CD4-positive, alpha-beta T cell treated with Interleukin-12 subunit alpha and Interleukin-12 subunit beta, for 1 hour (primary cell): Measurements from ENCODE around the gene KCNN3.

ENCODE experiments used
- DNase-seq: peaks from one replicate; pipeline ENCODE4 v3.0.0-alpha.2; 2020

Gene KCNN3

DNA sequence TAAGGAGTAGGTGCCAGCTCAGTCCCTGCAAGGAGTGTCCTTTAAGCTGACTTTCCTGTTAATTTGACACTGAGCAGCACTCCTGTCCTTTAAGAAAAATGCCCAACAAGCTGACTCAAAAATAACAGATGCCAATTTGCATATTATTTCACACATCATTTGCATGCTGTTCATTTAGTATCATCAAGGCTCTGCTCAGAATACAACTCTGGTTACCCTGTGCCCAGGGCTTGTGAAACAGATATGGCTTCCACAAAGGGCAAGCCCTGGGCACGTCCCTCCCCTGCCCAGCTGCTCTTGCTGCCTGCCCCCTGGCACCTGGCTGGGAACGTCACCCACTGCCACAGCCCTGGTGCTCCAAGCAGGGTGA, 10.3 kb downstream of the KCNN3 start:
- DNase-seq: no peak

DNA sequence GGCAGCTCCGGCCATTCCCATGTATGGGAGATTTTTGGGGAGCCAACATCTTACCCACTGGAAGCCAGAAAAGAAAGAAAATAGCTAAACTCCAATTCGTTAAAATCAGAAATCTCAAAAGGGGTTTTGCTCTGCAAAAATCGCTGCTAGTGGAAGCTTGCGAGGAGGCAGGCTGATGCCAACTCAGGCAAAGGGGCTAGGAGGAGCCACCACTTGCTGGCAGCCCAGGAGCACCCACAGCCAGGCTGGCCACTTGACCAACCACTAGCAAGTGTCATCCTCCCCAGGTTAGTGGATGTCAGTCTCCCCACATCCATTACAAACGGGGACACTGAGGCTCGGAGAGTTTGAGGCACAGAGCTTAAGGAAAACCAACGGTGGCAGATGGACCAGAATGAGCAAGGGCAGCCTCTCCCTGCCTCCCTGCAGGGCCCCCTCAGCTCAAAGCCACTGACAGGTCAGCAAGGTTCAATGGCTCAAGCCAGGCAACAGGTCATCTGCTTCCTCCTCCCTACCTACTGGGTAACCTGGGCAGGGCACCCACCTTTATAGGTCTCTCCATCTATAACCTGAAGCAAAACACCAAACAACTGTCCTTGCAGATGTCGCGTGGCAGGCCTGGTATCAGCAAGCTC, 10.8 kb downstream of the KCNN3 start:
- DNase-seq: no peak

DNA sequence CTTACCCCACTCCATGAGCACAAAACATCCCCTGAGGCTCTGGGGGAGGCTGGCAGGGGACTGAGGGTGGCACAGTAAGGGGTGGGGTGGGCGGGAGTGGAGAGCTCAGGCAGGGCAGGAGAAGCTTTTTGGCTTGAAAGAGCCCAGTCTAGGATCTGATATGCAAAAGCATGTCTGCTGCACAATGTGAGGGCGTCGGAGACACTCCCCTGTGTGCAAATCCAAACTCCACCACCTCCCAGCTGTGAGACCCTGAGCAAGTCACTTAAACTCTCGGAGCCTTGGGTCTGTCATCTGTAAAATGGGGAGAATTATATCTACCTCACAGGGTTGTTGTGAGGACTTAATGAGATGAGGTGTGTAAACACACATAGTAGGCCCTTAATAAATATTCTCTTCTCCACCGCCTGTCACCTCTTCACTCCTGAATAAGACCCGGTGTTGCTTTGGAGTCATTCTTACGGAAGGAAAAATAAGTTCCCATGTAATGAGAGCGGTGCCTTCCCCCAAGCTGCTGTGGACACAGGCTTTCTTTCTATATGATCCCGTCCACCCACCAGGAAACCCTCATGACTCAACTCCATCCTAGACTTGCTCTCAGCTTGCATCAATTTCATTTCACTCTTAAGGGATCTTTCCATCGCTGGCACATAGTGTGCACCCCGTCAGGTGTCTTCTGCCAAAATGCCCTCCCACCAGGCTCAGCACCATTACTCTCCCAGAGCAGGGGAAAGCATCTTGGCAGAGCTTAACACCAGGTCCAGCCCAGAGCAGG, 12.5 kb downstream of the KCNN3 start:
- DNase-seq: no peak

DNA sequence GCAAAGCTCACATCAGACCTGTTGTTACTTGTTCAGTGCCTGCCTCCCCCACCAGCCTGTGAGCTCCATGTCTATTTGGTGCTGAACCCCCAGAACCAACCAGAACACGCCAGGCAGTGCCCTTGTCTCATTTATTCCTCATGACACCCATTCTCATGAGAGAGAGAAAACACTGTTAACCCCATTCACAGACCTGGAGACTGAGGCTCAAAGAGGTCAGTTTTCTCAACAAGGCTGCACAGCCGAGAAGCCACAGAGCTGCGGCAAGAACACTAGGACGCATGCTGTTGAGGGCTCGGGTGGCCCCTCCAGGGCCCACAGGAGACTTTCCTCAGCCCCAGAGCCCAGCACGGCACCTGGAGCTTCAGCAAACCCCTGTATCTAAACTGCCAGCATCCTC, 13.1 kb downstream of the KCNN3 start:
- DNase-seq: no peak

DNA sequence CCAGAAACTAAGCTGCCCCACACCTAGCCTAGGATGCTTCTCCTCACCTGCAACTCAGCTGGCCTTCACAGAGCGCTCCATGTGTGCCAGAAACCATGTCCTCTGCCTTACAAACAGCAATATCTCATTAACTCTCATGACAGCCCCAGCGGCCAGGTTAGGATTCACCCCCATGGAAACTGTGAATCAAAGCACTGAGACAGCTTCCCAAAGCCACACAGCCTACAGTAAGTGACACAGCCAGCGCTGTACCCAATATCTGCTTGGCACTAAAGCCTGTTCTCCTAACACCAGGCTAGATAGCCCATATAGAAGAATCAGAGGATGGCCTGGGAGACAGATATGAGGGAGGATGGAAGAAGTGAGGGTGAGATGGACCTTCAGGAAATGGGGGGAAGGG, 13.5 kb downstream of the KCNN3 start:
- DNase-seq: no peak

DNA sequence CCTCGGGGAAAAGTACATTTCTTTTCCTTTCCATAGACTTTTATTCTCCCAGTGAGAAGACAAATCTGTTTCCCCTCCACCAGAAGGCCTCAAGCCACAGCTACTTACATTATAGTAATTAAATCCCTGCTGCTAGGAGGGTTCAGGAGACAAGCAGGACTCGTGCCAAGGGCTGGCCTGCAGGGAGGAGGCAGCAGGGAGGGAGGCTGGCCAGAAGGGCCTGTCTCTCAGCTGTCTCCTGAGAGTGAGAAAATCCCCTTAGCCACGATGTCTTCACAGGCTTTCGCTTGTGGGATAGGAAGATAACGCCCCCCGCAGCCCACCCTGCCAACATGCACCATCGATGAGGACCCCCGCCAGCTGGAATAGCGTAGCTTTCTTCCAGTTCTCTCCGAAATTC, 14.0 kb downstream of the KCNN3 start:
- DNase-seq: no peak

DNA sequence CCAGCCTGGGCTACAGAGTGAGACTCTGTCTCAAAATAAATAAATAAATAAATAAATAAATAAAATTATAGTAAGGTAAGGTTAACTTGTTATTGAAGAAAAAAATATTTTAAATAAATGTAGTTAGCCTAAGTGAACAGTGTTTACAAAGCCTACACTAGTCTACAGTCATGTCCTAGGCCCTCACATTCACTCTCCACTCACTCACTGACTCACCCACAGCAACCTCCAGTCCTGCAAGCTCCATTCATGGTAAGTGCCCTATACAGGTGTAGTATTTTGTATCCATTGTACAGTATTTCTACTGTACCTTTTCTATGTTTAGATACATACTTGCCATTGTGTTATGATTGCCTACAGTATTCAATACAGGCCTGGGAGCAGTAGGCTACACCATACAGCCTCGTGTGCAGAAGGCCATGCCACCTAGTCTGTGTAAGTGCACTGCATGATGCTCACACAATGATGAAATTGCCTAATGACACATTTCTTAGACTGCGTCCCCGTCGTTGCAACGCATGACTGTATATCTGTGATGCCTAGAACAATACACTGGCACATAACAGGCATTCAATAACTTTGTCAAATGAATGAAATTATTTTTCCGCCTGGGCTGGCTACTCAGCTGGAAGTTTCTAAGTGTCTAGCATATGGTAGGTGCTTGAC, 14.8 kb downstream of the KCNN3 start:
- no peak for DNase-seq

DNA sequence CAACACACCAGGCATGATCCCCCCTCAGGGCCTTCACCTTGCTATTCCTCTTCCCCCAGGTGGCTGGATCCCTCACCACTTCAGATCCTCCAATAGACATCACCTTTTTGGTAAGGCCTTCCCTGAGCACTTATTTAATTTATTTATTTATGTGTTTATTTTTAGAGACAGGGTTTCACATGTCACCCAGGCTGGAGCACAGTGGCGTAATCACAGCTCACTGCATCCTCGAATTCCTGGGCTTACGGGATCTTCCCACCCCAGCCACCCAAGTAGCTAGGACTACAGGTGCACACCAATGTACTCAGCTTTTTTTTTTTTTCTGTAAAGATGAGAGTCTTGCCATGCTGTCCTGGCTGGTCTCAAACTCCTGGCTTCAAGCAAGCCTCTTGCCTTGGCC, 17.2 kb downstream of the KCNN3 start:
- DNase-seq: no peak

DNA sequence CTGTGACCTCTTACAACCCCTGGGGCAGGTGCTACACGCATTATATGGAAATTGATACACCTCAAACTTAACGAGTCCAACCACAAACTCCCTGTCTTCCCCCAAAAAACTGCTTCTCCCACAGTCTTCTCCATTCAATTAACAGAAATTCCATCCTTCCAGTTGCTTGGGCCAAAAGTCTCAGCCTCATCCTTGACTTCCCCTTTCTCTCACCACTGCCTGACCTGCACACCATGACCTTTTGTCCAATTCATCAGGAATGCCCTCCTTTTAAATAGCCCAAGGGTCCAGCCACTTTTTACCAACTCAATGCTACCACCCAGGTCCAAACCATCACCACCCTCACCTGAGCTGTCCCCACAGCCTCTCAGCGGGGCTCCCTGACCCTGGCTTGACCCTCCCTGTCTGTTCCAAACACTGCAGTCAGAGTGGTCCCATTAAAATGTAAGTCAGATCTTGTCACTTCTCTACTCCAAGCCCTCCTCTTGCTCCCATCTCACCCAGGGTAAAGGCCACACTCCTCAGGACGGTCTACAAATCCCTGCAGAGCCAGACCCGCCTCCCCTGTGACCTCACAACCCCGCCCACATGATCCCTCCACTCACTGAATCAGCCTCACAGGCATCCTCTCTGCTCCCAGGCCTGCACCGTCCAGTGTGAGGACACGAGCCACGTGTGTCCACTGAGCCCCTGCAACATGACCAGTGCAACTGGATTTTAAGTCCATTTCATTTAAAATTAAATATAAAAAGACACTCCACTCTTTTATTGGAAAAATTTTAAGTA, 18.5 kb downstream of the KCNN3 start:
- no peak for DNase-seq

DNA sequence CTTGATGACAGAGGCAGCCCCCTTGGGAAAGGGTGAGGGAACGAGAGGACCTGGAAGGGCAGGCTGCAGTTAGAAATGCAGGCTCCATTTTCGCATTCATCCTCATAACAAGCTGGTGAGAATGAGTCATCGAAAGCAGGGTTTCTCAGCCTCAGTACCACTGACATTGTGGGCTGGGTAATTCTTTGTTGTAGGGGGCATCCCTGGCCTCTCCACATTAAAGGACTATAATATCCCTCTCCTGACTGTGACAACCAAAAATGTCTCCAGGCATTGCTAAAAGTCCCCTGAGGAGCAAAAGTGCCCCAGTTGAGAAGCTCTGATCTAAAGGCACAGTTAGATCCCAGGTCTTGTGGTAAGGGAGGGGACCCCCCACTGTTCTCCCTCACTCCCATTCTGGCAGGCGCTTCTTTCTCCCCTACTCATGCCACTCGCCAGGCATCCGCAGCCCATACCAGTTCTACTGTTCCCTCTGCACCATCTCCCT, 20.4 kb downstream of the KCNN3 start:
- DNase-seq: no peak

DNA sequence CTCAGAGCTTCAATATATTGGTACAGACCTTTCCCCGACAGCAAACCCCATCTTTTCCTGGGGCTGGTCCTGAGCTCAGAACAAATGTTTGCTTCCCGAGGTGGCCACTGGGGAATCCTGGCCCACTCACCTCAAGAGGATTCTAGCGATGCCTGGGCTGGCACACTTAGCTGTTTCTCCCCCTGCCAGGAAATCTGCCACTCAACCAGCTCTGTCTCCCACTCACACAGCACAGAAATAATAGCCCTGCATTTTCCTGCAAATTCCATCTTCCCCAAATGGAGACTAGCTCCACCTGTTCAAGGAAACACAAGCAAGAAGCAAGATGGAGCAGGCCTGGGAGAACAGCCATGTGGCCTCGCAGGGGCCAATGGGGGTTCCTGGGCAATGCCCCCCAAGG, 21.1 kb downstream of the KCNN3 start:
- no peak for DNase-seq

DNA sequence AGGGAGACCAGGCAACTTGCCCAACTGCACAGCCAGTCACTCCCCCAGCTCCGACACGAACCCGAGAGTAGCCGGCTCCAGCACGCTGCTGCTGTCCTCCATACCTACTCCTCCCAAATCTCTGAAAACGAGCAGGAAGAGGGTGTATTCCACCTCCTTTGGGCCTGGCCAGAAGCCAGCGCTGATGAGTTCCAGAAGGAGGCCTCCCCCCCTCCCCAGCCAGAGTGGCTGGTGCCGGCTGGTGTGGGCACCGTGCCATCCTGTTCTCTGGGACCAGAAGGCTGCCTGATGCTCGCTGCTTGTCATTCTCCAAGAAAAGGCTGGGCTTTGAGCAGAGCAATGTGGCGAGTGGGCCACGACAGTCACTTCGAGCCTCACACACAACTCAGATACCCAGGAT, 22.2 kb downstream of the KCNN3 start:
- no peak for DNase-seq

DNA sequence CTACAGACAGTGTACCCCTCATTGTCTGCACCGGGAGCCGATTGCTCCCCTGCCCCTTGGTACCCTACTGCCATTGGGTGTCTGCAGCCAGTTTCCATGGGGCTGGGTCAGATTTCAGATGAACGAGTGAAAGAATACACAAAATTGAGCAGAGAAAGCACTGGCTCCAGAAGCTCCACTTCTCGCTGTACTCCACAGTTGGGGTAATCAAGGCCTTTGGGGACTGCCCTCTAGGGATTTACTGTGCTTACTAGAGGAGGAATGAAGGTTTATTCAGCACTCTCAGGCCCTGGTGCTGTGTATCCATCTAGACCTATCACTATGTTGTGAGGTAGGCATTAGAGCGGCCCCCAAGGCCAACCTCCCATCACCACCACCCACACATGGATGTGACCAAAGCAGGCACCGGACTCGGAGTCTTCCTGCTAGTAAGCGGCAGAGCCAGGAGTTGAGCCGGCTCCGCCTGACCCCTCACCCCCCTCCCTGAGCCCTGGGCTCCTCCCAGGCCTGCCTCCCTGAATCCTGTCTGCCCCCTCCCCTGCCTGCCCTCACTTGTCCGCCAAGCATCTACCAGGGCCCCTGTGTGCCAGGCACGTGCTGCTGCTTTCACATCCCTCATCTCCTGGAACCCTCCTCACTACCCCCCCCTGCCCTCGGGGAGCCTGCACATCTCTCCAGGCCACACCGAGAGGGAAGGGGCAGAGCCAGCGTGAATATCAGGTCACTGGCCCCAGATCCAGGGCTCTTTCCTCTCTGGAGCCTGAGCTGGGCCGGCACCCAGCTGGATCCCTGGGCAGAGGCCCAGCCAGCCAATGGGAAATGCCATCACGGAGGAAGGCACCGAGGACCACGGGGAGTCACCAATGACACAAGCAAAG, 23.3 kb downstream of the KCNN3 start:
- no peak for DNase-seq

DNA sequence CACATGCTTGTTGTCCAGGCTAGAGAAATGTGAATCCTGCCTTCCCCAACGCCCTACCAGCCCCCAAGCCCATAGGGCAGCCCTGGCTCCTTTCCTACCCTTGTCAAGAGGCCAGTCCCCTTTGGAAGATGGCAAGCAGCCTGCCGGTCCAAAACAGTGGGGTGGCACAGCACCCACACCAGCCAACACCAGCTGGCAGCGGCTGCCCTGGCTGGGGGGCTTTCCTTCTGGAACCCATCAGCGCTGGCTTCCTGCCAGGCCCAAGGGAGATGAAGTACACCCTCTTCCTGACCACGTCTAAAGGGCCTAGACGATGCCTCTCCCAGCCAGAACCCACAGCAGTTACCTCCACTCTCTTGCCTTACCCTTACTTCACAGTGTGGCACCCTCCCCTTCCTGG, 24.2 kb downstream of the KCNN3 start:
- no peak for DNase-seq

DNA sequence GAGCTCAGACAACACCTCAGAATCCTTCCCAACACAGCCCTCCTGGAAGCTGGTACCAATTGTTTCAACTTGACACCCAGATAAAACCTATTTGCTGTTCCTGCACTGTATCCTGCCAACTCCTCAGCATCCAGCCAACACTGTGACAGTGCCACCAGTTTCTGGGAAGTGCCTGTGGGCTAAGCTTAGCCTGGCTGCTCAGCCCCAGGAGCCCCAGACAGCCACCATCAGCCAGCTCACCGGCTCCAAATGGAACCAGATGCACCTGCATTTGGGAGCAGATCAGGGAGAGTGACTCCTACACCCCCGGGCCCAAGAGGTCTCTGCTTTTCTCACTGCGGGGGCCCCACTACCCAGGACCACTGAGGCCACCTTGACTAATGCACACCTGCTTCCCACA, 24.9 kb downstream of the KCNN3 start:
- no peak for DNase-seq

DNA sequence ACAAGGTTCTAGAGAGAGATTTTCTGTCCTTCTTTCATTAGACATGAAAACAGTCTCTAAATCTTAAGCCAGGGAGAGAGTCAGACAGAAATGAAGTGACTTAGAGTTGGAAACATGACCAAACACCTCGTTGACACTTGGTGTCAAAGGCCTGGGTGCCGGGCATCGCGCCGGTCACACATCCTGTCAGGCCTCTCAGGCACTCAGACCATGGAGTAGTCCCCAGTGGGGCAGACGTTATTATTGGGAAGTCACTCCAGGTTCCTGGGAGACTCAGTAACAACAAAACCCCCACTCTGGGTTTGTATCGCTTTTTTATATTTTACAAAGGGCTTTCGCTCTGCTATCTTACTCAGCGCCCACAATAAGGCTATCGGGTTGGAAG, 25.8 kb downstream of the KCNN3 start:
- DNase-seq: no peak

DNA sequence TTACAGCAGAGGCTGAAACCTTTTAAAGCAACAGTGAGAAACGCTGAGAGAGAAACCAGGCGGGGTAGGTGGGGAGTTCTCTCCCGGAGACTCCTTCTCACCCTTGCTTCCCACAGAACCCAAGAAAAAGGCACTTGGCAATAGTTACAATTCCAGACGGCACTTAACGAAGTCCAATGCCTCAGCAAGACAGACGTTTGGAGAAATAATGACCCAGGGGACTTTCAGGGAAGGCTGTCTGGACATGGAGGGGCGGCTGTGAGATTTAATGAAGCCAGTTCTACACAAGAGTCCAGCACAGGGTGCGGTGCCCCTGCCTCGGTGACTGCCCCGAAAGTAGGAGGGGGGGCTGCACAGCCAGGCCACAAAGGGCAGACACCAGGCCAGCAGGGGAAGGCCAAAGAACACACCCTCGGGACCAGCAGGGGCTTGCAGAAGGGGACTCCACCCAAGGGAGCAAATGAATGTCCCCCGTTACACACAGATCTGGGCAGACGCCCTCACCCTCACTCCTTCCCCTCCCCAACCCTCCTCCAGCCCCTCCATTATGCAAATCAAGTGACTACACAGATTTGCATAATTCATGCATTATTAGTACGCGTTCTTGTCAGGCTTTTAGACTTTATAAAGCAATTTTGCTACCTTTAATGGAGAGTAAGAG, 26.3 kb downstream of the KCNN3 start:
- DNase-seq: no peak

DNA sequence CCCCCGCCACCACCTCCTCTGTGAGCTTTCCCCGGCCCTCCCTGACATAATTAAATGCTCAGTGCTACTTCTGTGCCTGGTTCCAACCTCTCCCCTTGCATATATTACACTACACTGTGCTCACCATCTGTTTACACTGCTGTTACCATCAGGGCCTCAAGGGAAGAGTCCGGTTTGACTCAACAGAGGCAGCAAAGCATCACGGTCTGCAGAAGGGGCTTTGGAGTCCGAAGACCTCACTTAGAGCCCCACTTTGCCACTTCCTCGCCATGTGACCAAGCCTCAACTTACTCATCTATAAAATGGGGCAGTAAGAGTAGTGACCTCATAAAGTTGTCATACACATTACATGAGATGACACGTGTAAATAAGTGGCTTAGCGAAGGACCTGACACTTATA, 27.4 kb downstream of the KCNN3 start:
- no peak for DNase-seq

DNA sequence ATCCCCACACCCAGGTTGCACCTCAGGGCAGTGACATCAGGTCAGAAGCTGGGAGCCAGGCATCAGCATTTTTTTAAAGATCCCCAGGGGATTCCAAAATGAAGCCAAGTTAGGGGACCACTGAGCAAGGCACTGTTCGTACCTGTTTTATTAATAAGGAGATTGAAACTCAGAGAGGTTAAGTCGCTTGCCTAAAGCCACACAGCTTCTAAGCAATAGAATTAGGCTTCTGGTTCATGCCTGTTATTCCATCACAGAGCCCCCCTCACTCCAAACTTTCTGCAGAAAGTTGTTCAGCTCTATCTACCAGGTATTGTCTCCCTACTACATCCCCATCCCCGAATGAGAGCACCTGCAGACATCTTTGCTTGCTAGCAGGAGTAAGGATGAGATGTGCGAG, 28.7 kb downstream of the KCNN3 start:
- DNase-seq: no peak

DNA sequence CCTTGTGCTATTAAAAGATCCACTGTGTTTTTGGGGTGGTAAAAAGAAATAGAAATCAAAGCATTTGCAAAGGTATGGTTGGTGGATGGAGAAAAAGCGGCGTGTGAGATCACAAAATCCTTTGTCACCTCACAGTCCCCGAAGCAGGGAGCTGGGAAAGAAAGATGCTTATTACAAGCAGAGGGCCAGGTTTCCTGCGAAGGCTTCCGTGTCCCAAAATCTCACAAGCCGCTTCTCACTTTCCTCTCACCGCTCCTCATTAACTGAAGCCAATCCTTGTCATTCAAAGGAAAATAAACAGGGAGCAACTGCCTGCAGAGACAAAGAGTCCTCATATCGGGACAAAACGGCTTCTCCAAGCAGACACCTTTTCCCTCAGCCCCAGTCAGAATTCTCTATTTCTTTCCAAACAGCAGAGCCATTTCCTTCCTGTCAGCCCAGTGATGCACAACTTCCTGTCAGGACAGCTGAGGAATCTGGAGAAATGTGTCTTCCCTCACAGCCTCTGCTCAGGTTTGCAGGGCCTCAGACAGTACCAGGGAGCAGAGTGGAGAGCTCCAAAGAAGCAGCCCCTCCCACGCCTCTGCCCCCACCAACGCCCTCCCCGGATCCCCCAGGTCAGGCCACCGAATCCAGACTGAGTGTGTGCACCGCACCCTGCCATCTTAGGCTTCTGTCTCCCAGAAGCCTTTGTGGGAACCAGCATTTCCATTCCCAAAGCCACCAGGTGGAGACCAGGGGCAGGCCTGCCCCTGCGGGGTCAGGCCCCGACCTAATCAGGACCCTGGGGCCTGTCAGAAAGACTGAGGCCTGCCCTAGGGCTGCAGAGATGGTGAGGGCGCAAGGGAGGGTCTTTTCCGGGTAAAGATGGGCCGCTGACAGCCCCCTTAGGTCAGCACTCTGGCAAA, 29.6 kb downstream of the KCNN3 start:
- no peak for DNase-seq

DNA sequence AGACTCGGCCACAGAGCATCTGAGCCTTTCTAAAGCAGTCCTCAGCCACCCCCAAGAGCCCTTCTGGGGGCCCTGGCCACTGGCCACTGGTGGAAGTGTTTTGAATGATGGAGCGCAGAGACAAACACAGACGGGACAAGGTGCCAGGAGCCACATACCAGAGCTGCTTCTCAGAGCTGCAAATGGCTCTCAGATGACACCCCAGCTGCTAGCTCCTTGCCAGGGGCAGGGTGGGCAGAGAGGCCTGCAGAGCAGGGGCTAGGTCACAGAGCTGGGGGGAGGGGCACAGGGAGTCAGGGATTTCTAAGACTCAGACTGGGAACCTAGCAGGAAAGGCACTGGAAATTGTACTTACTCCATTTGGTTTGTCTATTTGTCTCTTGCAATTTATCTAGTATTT, 30.4 kb downstream of the KCNN3 start:
- no peak for DNase-seq
